Activated CD8-positive, alpha-beta T cell treated with anti-CD3 and anti-CD28 coated beads, Interleukin-2, amount 10 ng/mL, durations not matched to agents 7 days and 5 days (primary cell): ENCODE measurements around the gene MALRD1. TPM values are rescaled to one million over a fixed set of nuclear protein-coding genes. Genes with fewer than 3 reads are reported as not detected.

Source experiments
- ATAC-seq: fragments of 150-1000 bp; cut with Tn5 transposase; one replicate; pipeline ENCODE4 v1.10.0; 2021; ENCODE audit warnings: moderate library complexity
- CTCF ChIA-PET: fragments of 350-600 bp; sonication (Branson Sonifier 250); formaldehyde crosslinking; loops from one replicate; lab custom pipeline; 2021; ENCODE audit warnings: antibody characterized with exemption; lab: Charles Lee
- POLR2A ChIA-PET: fragments of 350-600 bp; sonication (Branson Sonifier 250); formaldehyde crosslinking; loops from one replicate; lab custom pipeline; 2021; ENCODE audit warnings: antibody characterized with exemption; lab: Charles Lee
- DNase-seq: peaks from one replicate; pipeline ENCODE4 v3.0.0-alpha.2; 2020
- H3K27ac Mint-ChIP-seq: one replicate; pipeline ENCODE4 v1.8.0; 2021; ENCODE audit warnings: mild to moderate bottlenecking, mixed read lengths
- H3K27me3 Mint-ChIP-seq: one replicate; pipeline ENCODE4 v1.8.0; 2021; ENCODE audit warnings: low read depth, mixed read lengths
- H3K36me3 Mint-ChIP-seq: one replicate; pipeline ENCODE4 v1.8.0; 2021; ENCODE audit warnings: low read depth, mixed read lengths
- H3K4me1 Mint-ChIP-seq: one replicate; pipeline ENCODE4 v1.8.0; 2021; ENCODE audit warnings: low read depth, mixed read lengths
- H3K4me3 Mint-ChIP-seq: one replicate; pipeline ENCODE4 v1.8.0; 2021; ENCODE audit warnings: mild to moderate bottlenecking, mixed read lengths
- H3K9me3 Mint-ChIP-seq: one replicate; pipeline ENCODE4 v1.8.0; 2022; ENCODE audit warnings: mixed read lengths; ENCODE audit not compliant: insufficient read depth
- total RNA-seq, 2 experiments: library from RNA; stranded (reverse); gene quantifications; one replicate each; pipeline ENCODE4 v1.2.3, GENCODE V29; 2021

Gene MALRD1
- not detected for total RNA-seq

DNA sequence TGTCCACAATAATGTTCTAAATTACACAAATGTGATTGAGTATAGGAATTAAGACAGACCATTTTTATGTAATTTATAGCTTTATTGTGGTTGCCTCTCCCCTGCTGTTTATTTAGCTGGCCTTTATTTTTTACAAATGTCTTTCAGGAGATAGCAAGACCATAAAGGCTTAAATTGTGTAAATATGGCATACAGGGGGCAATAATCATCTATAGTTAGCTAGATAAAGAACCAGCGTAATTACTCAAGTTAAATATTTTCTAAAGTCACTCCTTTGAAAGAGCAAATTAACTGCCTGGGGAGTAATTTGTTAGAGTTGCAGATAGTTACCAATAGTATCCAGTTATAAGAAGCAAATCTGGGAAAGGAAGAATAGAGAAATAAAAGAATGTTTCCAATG lies at the start of gene MALRD1:
TSS of gene MALRD1 (plus strand) at position 313 of the 400 bp plus-strand sequence. CDS start 138 bp downstream, outside the sequence.
- H3K36me3 Mint-ChIP-seq = no peaks in the 10 kb centered on the region
- no peak for DNase-seq

DNA sequence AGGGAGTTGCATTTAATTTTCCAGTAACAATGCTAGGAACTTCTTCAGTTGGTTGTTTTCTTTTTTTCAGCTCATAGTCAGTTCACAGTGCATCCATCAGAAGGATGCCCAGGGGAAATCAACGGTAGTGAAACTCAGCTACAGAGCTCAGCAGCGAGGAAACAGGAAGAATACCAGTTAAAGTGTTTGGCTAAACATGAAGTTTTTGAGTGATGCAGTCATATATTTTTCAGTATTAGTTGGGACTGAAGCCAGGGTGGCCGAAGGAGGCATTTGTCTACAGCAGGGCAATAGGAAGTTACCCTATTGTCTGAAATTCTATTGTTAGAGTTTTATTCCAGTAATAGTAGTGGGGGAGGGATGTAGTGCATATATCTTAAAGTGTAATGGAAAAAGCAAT lies 45.3 kb upstream of the MALRD1 start:
- H3K4me1 Mint-ChIP-seq = no peaks in the 10 kb centered on the region
- ATAC-seq (no peak), DNase-seq (no peak)
- H3K36me3 Mint-ChIP-seq = no peaks in the 10 kb centered on the region
- no peak overlapping the region for H3K27ac Mint-ChIP-seq
- no peaks in the 10 kb centered on the region for H3K27me3 Mint-ChIP-seq
- H3K9me3 Mint-ChIP-seq = peaks cover 20% of the 10 kb centered on the region
- ChIA-PET CTCF (no interaction called here), POLR2A (no interaction called here)
- H3K4me3 Mint-ChIP-seq = no peak overlapping the region

More for the DNA sequence above, at the start of gene MALRD1:
- Mint-ChIP-seq H3K9me3 (peaks cover 11% of the 10 kb centered on the region), H3K4me3 (no peak within 1 kb of the TSS), H3K4me1 (no peaks in the 10 kb centered on the region), H3K27ac (no peak within 1 kb of the TSS), H3K27me3 (no peaks in the 10 kb centered on the region)
- POLR2A ChIA-PET = no interaction called here
- CTCF ChIA-PET = no interaction called here
- ATAC-seq = no peak

DNA sequence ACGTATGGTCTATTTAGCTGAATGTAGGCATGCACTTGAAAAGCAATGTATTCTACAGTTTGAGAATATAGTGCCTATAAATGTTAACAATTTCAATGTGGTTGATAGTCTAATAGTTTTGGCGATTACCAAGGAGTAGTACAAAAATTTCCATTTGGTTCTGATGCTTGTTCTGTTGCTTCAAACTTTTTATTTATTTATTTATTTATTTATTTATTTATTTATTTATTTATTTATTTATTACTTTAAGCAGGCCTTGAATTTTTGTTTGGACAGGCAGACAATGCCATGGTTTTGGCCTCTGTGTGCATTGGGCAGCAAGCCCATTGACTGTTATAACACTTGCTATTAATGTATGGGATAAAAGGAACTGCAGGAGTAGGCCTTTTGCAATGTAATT lies 36.5 kb upstream of the MALRD1 start:
- ChIA-PET CTCF (no interaction called here), POLR2A (no interaction called here)
- Mint-ChIP-seq H3K36me3 (no peaks in the 10 kb centered on the region), H3K4me3 (no peak overlapping the region), H3K27ac (no peak overlapping the region), H3K9me3 (peaks cover 23% of the 10 kb centered on the region), H3K4me1 (no peaks in the 10 kb centered on the region), H3K27me3 (no peaks in the 10 kb centered on the region)
- no peak for DNase-seq
- no peak for ATAC-seq

DNA sequence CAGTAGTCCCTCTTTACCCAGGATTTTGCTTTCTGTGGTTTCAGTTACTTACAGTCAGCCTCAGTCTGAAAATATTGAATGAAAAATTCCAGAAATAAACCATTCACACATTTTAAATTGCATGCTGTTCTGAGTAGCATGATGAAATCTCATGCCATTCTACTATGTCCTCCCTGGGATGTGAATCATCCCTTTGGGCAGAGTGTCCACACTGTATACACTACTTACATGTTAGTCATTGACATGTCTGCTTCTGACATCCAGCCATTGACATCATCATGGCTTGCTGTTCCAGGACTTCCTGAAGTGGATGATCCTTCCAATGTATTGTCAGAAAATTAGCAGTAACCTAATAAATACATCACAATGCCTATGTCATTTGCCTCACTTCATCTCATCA lies 34.6 kb upstream of the MALRD1 start:
- ChIA-PET POLR2A (no interaction called here), CTCF (no interaction called here)
- Mint-ChIP-seq H3K36me3 (no peaks in the 10 kb centered on the region), H3K4me3 (no peak overlapping the region), H3K27ac (no peak overlapping the region), H3K9me3 (peaks cover 23% of the 10 kb centered on the region), H3K4me1 (no peaks in the 10 kb centered on the region), H3K27me3 (no peaks in the 10 kb centered on the region)
- ATAC-seq = no peak
- no peak for DNase-seq

DNA sequence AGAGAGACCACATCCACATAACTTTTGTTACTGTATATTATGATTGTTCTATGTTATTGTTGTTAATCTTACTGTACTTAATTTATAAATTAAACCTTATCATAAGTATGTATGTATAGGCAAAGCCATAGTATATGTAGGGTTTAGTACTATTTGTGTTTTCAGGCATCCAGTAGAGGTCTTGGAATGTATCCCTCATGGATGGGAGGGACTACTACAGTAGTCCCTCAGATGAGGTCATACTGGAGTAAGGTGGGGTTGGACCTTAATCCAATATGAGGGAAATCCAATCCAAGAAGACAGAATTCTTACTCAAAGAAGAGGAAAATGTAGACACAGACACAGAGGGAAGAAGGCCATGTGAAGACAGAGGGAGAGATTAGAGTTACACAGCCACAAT lies 34.1 kb upstream of the MALRD1 start:
- ChIA-PET POLR2A (no interaction called here), CTCF (no interaction called here)
- Mint-ChIP-seq H3K4me1 (no peaks in the 10 kb centered on the region), H3K27ac (no peak overlapping the region), H3K27me3 (no peaks in the 10 kb centered on the region), H3K9me3 (peaks cover 23% of the 10 kb centered on the region), H3K36me3 (no peaks in the 10 kb centered on the region), H3K4me3 (no peak overlapping the region)
- no peak for ATAC-seq
- DNase-seq = no peak

DNA sequence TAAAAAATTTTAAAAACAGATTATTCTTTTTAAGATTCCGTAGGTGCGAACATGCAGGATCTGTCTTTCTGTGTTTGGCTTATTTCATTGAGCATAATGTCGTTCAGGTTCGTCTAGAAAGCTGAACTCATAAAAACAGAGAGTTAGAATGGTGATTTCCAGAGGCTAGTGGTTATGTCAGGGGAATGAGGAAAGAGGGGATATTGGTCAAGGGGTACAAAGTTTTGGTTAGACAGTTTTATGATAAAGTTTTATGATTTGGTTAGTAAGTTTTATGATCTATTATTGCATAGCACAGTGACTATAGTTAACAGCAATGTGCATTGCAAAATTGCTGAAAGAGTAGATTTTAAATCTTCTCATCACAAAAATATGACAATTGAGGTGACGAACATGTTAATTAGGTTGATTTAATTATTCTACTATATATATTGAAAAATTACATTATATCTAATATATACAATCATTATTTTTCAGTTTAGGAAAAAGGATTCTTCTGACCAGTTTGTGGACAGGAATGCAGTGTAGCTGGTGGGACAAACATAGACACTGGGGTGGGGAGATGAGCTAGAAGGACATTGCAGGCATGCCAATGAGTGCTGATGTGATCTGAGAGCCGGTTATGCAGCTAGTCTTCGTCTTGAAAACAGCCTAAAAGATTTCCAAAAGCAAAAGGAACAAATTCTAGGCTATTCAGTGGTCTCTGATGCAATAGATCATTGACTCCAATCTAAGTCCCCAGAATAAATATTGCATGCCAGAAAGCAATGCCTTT lies 31.3 kb upstream of the MALRD1 start:
- H3K36me3 Mint-ChIP-seq = no peaks in the 10 kb centered on the region
- H3K9me3 Mint-ChIP-seq = peaks cover 24% of the 10 kb centered on the region
- CTCF ChIA-PET = no interaction called here
- DNase-seq (no peak), ATAC-seq (no peak)
- POLR2A ChIA-PET = no interaction called here
- H3K4me3 Mint-ChIP-seq = no peak overlapping the region
- H3K27ac Mint-ChIP-seq = no peak overlapping the region
- H3K4me1 Mint-ChIP-seq = no peaks in the 10 kb centered on the region
- no peaks in the 10 kb centered on the region for H3K27me3 Mint-ChIP-seq

DNA sequence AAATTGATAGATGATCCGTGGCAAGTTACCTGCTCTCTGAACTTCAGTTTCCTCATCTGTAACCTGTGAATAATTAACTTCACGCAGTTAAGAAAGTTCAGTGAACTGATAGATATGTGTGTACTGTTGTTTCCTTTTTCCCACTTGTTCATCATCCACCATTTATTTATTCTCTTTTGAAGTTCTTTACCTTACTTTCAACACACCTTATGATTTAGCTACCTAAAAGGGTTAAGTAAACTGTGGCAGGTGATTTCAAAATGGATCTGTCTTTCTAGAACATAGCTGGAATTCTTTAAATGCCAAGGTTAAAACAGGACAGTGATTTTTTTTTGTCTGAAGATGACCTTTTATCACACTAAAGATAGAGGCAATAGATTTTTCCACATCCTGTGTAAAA lies 27.4 kb upstream of the MALRD1 start:
- H3K27ac Mint-ChIP-seq = no peak overlapping the region
- peaks cover 11% of the 10 kb centered on the region for H3K9me3 Mint-ChIP-seq
- no peaks in the 10 kb centered on the region for H3K27me3 Mint-ChIP-seq
- ChIA-PET POLR2A (no interaction called here), CTCF (no interaction called here)
- H3K36me3 Mint-ChIP-seq = no peaks in the 10 kb centered on the region
- no peaks in the 10 kb centered on the region for H3K4me1 Mint-ChIP-seq
- DNase-seq = no peak
- no peak overlapping the region for H3K4me3 Mint-ChIP-seq
- ATAC-seq = no peak

DNA sequence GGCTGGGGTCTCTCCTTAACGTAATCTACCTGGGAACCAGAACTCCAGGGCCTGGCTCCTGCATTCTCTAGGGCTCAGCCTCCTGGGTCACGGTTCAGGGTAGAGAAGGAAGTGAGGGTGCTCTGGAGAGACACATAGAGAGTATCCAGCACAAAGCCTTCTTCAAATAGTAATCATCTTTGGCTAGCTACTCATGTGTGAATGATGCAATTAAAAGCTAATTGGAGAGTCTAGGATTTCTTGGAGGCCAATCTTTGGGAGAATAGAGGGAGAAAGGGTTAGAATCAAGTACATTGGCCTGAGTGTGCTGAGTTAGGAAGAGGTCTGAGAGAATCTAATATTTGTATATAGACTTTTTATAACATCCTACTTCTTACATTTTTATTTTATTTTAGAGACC lies 24.0 kb upstream of the MALRD1 start:
- ChIA-PET POLR2A (no interaction called here), CTCF (no interaction called here)
- peaks cover 15% of the 10 kb centered on the region for H3K9me3 Mint-ChIP-seq
- ATAC-seq = no peak
- H3K27me3 Mint-ChIP-seq = no peaks in the 10 kb centered on the region
- no peak overlapping the region for H3K27ac Mint-ChIP-seq
- no peak overlapping the region for H3K4me3 Mint-ChIP-seq
- H3K36me3 Mint-ChIP-seq = no peaks in the 10 kb centered on the region
- DNase-seq = no peak
- H3K4me1 Mint-ChIP-seq = no peaks in the 10 kb centered on the region

DNA sequence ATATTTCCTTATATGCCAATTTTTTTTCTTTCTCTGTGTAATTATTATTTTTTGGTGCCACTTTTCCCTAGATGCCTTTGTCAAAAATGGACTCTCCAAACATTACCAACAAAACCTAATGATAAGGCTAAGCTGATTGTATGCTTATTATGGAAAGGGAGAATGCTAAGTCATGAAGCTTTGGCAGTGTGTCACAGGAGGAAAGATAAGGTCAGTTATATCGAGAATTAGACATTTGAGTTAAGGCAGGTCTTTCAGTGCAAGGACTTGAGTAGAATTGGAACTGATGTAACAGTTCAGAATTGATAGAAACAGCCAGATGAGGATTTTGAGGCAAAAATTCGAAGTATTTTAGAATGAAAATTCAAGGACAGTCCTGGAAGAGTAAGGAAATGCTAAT lies 16.8 kb upstream of the MALRD1 start:
- Mint-ChIP-seq H3K4me1 (no peaks in the 10 kb centered on the region), H3K9me3 (peaks cover 4% of the 10 kb centered on the region), H3K4me3 (no peak overlapping the region), H3K36me3 (no peaks in the 10 kb centered on the region), H3K27ac (no peak overlapping the region), H3K27me3 (no peaks in the 10 kb centered on the region)
- no peak for ATAC-seq
- ChIA-PET CTCF (no interaction called here), POLR2A (no interaction called here)
- no peak for DNase-seq

DNA sequence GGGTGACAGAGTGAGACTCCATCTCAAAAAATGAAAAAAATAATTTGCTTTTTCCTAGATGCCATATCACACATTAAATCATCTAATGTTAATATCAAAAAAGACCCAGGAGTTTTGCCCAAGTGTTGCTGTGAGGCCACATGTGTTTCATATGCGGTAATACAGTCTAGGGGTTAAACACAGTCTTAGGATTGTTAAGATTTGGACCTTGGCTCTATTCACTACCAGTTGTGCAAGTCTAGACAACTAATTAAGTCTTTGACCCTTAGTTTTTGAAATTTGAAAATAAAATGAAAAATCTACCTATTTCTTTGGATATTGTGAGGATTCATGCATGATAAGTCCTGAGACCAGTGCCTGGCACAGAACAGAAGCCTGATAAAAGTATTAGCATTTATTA lies 14.9 kb upstream of the MALRD1 start:
- no peaks in the 10 kb centered on the region for H3K4me1 Mint-ChIP-seq
- POLR2A ChIA-PET = no interaction called here

DNA sequence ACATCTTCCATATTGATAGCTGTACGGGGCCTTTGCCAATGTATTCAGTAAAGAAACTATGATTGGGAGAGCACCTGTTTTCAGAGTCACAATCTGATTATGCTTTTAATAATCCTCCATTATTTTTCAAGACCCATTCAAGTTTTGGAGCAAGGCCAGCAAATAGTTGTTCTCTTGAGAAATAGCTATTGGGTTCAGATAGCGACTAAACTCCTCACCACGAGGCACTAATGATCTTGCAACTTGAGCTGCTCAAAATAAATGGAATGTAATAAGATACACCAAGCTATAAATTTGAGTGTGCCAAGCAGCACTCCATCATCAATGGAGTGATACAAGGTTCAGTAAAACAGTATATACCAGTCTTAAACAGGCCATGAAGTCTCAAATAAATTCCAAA lies 7.4 kb upstream of the MALRD1 start:
- DNase-seq = no peak
- H3K36me3 Mint-ChIP-seq = no peaks in the 10 kb centered on the region
- ChIA-PET CTCF (no interaction called here), POLR2A (no interaction called here)
- H3K4me1 Mint-ChIP-seq = no peaks in the 10 kb centered on the region
- peaks cover 3% of the 10 kb centered on the region for H3K9me3 Mint-ChIP-seq
- H3K4me3 Mint-ChIP-seq = no peak overlapping the region
- ATAC-seq = no peak
- no peaks in the 10 kb centered on the region for H3K27me3 Mint-ChIP-seq
- no peak overlapping the region for H3K27ac Mint-ChIP-seq

More for the DNA sequence above, 14.9 kb upstream of the MALRD1 start:
- H3K27ac Mint-ChIP-seq = no peak overlapping the region
- ATAC-seq (no peak), DNase-seq (no peak)
- no peaks in the 10 kb centered on the region for H3K9me3 Mint-ChIP-seq
- H3K4me3 Mint-ChIP-seq = no peak overlapping the region
- CTCF ChIA-PET = no interaction called here
- no peaks in the 10 kb centered on the region for H3K36me3 Mint-ChIP-seq
- H3K27me3 Mint-ChIP-seq = no peaks in the 10 kb centered on the region

DNA sequence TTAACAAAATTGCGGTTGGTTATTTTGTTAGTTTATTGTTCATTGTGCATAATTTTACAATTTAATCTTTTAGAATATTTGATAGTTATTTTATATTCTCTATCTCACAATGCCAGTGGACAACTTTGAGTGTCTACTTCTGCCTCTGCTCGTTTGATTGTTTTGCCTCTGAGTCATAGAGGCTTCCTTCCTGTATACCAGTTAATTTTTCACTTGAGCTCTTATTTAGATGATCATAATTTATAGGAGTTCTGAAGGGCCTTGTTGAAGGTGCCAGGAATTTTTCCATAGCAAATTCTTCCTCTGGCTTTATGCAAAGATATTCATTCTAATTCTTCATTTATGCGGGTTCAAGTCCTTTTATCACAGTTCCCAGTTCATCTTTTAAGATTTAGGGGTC lies 5.2 kb upstream of the MALRD1 start:
- DNase-seq = no peak
- H3K27me3 Mint-ChIP-seq = no peaks in the 10 kb centered on the region
- ChIA-PET CTCF (no interaction called here), POLR2A (no interaction called here)
- no peak overlapping the region for H3K27ac Mint-ChIP-seq
- no peak overlapping the region for H3K4me3 Mint-ChIP-seq
- H3K4me1 Mint-ChIP-seq = no peaks in the 10 kb centered on the region
- no peaks in the 10 kb centered on the region for H3K36me3 Mint-ChIP-seq
- no peak for ATAC-seq
- H3K9me3 Mint-ChIP-seq = peaks cover 3% of the 10 kb centered on the region

DNA sequence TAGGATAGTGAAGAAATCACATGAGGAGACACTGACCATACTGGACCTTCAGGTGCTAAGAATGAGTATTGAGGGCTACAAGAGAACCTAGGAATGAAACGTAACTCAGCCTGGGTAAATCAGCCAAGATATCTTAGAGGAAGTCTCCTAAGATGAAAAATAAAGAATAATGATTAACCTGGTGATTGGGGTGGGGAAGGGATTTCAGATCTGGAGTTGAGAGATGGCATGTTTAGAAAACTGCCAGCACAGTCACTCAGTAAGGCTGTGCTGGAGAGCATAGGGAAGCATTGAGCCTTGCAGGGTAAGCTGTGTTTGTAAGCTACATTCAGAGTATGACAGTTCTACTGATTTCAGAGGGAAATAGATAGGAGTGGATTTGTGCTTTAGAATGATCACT lies 1.9 kb upstream of the MALRD1 start:
- Mint-ChIP-seq H3K9me3 (peaks cover 7% of the 10 kb centered on the region), H3K4me3 (no peak overlapping the region), H3K27me3 (no peaks in the 10 kb centered on the region), H3K36me3 (no peaks in the 10 kb centered on the region), H3K4me1 (no peaks in the 10 kb centered on the region), H3K27ac (no peak overlapping the region)
- ATAC-seq = no peak
- POLR2A ChIA-PET = no interaction called here
- CTCF ChIA-PET = no interaction called here
- no peak for DNase-seq
